T-helper 2 cell (primary cell): ENCODE results near the gene KIF16B.
"Not testable (repeated sequence)": the region's sequence is repeated elsewhere in the genome, so short reads cannot be mapped to it uniquely, and the experiment has no call there.

Source experiments
- DNase-seq, 5 experiments: peaks; one replicate each; pipeline versions ENCODE4 v3.0.0 to v3.0.0-alpha.2; 2012 to 2022

Gene KIF16B

DNA sequence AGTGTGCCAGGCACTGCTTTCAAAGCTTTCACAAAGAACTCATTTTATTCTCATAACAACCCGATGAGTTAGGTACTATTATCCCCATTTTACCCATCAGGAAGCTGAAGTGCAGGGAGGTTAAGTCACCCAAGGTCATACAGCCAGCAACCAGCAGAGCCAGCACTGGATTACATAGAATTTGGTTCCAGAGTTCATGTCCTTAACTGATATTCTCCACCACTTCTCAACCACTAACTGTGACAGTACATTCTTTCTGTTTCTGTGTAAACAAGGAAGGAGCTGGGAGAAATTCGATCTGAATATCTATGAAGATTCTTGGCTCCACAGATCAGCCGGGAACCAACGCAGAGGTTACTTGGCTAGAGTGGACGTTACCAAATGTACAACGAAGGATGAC lies 98.0 kb downstream of the KIF16B start:
- no peak for DNase-seq

DNA sequence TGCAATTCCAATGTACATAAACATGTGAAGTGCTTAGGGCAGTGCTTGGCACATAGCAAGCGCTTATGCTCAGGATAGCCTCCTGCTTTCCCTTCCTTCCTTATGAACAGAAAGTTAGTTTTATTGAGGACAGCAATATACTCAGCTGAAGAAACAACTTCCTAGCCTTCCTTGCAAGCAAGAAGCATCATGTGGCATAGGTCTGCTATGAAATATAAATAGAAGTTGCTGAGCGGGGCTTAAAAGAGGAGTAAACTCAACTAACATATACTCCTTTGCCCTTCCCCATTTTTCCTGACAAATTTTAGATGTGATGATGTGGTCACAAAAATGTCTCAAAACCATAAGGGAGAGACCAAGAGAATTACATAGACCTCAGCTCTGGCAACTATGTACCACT lies 98.9 kb downstream of the KIF16B start:
- DNase-seq: no peak

GRCh38 chr20:16472045-16472872 lies 101.0 kb downstream of the KIF16B start:
- peak in 1 of 5 experiments; percentile 1 for DNase-seq

- DNase-seq: no peak
Observed at GRCh38 chr20:16469395-16469905, 103.8 kb downstream of the KIF16B start.

DNA sequence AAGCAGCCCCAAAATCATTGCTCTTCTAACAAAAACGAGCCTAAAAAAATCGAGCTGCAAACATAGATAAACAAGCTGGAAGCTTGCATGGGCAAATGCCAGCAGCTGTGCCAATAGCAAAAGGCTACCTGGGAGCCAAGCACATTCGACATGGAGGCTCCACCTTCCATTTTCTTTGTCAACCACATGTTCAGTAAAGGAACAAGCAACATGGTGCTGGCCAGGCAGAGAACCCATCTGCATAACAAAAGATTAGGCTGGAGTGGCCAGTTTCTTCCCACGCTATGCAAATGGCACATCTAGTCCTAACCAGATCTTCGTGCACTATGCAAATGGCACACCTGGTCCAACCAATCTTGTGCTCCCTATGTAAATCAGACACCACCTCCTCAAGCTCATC lies 110.5 kb downstream of the KIF16B start:
- no peak for DNase-seq

GRCh38 chr20:16459019-16459700 lies 114.1 kb downstream of the KIF16B start:
- no peak for DNase-seq

GRCh38 chr20:16457514-16457913 lies 115.7 kb downstream of the KIF16B start:
- DNase-seq: no peak

GRCh38 chr20:16455324-16455723 lies 117.9 kb downstream of the KIF16B start:
- no peak for DNase-seq

DNA sequence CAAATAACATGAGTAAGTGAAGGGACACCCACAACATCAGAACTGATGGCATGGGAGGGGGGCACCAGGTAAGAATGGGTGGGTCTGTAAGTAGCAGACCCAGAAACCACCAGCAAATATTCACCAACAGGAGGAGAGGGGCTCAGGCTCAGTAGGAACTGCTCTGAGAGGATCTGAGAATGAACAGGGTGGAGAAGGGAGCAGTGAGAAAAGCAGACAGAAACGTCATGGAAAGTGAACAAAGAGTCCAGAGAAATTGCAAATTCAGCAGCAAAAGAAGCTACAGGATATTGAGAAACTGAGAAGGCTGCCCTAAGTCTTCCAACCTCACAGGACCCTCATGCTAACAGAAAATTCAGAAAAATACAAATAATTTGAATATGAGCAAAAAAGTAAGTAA lies 121.3 kb downstream of the KIF16B start:
- DNase-seq: no peak

DNA sequence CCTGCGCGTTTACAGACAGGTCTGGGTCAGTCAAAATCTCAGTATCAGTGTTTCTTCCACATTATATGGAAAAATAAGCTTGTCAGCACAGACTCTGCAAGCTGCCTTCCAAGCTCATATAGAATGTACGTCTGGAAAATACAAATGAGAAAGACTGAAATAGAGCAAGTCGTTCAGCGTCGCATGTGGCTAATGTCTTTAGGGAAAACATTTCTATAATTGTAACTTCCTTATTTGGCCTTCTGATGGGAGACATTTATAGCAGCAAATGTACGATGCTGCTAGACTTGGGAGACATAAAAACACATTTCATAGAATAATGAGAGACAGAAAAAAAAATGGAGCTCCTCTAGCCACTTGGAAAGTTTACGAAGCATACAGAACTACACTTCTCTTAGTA lies 122.2 kb downstream of the KIF16B start:
- DNase-seq: no peak

DNA sequence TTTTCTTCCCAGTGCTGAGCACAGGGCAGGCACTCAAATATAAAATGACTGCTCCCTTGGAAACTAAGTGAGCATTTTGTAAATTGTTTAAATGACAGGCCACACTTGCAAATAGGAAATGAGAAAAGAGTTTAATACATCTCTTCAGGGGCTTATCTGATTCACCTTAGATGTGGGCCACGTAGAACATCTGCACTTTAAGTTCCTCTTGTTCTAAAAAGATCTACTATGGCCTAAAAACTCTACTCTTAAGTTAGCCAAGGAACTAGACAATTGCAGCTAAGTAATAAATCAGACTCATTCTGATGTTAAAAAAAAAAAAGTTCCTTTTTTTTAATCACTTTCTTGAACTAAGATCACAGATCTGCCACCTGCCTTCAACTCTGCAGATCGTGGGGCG lies 126.3 kb downstream of the KIF16B start:
- no peak for DNase-seq

DNA sequence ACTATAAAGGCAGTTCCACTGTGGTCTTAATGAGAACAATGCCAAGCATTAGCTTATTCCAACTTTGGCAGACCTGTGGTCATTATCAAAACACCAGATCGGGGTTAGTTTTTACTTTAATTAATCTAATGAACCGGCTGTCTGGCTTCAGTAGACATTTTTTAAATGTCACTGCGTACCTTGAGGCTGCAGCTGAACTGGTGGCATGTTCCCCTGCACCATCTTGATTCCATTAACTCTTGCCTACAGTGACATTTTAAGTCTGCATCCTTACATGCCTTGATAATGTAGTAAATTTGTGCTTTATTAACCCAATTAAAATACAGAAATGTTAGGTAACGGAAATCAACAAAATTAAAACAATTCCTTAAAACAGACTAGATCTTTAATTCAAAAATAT lies 127.0 kb downstream of the KIF16B start:
- DNase-seq: no peak

DNA sequence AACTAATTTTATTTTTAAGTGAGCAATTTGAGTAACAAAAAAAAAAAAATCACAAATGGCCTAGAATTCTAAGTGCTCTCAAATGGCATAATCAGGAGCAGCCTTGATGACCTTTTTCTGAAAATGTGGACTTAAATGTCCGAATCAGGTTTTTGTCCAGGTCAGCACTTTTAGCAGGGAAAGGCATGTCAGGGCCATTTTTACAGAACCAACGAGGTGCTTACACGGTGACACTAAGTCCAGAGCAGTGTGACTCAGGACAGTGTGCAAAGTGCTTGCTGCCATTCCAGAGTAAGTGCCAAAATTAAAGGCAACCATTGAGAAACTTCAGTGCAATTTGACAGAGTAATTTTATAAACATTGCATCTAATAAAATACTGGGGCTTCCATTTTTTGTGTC lies 127.8 kb downstream of the KIF16B start:
- DNase-seq: no peak

- no peak for DNase-seq
Observed at GRCh38 chr20:16444057-16444777, 129.0 kb downstream of the KIF16B start.

GRCh38 chr20:16441546-16442164 lies 131.6 kb downstream of the KIF16B start:
- DNase-seq: no peak

- no peak for DNase-seq
Observed at GRCh38 chr20:16440686-16441085, 132.6 kb downstream of the KIF16B start.

GRCh38 chr20:16439540-16439939 lies 133.7 kb downstream of the KIF16B start:
- DNase-seq: not testable (repeated sequence)

- DNase-seq: no peak
Observed at GRCh38 chr20:16438100-16438499, 135.1 kb downstream of the KIF16B start.

GRCh38 chr20:16437387-16437996 lies 135.8 kb downstream of the KIF16B start:
- no peak for DNase-seq

DNA sequence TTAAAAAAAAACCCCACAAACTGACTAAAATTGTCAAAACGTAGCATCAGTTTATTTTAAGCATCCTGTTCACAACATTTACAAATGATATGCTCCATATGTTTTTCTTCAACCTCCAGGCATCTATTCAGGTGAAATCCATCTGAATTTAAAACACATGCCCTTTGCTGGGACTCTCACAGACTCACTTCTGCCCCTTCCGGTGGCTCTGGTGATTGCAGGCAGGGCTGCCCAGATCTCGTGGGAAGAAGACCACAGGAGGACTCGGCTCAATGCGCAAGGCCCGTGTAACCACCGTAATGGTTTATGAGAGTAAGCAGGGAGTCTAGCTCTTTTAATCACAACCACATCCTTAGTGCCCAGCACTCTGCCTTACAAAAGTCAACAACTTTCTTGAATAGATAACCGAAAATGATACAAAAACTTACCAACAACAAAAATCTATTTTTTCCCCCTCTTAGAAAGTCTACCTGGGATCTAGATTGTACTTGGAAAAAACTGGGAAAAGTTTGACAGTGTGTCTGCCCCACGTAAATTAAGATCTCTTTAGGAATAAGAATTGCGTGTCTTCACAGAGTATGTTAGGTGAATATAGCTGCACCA lies 139.1 kb downstream of the KIF16B start:
- peak in 3 of 5 experiments; percentile 6 to 40 (median 27) for DNase-seq

DNA sequence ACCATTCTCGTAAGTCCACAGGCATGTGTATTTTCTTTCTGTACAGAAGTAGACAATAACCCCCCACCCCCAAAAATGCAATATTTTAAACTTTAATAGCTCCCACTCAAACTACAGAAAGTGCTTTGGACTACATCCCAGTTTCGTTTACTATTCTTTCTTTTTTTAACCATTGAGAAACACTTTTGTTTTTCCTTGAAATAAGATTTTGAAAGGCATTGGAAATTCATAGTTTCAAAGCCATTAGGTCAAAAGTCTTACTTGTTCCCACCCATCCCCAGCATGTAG lies 140.0 kb downstream of the KIF16B start:
- no peak for DNase-seq
